ENCODE results near the gene AEBP1.
A peak's percentile ranks its signal among the peaks of the same experiment; 100 is the strongest.

The AEBP1 gene

DNA sequence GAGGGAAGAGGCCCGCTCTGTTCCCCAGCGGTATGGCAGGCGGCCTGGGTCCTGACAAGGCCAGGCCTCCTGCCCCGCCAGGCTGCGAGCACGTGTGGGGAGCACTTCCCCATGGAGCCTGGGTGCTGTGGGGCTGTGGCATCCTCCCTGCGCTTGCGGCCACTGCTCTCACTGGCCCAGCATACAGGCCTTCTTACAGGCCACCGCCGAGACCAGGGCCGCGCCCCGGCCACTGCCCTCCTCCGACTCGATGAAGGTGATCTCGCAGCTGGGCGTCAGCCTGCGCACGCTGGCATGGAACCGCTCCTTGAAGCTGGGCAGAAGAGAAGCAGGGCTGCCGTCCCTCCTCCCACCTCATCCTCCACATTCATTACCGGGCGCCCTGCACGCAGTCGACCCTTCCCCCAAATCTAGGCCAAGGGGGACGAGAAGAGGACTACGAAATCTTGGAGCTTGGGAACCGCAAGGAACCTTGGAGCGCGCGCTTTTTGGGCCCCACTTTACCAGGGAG is 40.9 kb downstream of the AEBP1 start:
- no peak overlapping the region for H3K4me3 ChIP-seq (replicated peaks in 1 of 2; ENCODE audit: low read depth in 2 of 2, low read length in 2 of 2)
- TF ChIP-seq, protein P1, sequence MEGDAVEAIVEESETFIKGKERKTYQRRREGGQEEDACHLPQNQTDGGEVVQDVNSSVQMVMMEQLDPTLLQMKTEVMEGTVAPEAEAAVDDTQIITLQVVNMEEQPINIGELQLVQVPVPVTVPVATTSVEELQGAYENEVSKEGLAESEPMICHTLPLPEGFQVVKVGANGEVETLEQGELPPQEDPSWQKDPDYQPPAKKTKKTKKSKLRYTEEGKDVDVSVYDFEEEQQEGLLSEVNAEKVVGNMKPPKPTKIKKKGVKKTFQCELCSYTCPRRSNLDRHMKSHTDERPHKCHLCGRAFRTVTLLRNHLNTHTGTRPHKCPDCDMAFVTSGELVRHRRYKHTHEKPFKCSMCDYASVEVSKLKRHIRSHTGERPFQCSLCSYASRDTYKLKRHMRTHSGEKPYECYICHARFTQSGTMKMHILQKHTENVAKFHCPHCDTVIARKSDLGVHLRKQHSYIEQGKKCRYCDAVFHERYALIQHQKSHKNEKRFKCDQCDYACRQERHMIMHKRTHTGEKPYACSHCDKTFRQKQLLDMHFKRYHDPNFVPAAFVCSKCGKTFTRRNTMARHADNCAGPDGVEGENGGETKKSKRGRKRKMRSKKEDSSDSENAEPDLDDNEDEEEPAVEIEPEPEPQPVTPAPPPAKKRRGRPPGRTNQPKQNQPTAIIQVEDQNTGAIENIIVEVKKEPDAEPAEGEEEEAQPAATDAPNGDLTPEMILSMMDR (IDR thresholded peaks at IDR 0.05; ENCODE audit: low read depth, low read length): no peak
- no peak for DNase-seq (ENCODE audit: low read depth in 2 of 2)

DNA sequence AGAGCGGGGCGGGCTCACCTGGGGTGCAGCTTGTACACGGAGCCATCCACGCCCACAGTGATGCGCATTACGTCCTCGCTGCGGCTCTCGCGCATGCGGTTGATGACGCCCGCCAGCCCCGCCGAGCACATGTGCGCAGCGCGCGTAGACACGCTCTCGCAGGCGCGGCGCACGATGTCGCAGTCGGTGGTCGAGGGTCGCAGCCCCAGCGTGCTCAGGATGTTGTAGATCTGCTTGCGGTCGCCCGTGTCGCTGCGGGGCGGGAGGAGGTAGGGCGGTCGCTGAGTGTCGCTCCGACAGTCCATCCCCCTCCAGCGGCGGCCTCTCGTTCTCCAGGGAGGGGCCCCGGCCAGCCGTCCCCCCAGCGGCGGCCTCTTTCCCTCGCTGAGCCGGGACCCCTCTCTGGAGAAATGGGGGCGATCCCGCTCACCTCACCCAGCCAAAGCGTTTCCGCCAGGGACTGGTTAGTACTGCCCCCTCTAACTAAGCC is 41.4 kb downstream of the AEBP1 start:
- H3K4me3 ChIP-seq (replicated peaks in 1 of 2; ENCODE audit: low read depth in 2 of 2, low read length in 2 of 2): peak overlapping the region; percentile 38 to 45
- TF ChIP-seq, protein P1 (IDR thresholded peaks at IDR 0.05; ENCODE audit: low read depth, low read length): no peak
- no peak for DNase-seq (ENCODE audit: low read depth in 2 of 2)

DNA sequence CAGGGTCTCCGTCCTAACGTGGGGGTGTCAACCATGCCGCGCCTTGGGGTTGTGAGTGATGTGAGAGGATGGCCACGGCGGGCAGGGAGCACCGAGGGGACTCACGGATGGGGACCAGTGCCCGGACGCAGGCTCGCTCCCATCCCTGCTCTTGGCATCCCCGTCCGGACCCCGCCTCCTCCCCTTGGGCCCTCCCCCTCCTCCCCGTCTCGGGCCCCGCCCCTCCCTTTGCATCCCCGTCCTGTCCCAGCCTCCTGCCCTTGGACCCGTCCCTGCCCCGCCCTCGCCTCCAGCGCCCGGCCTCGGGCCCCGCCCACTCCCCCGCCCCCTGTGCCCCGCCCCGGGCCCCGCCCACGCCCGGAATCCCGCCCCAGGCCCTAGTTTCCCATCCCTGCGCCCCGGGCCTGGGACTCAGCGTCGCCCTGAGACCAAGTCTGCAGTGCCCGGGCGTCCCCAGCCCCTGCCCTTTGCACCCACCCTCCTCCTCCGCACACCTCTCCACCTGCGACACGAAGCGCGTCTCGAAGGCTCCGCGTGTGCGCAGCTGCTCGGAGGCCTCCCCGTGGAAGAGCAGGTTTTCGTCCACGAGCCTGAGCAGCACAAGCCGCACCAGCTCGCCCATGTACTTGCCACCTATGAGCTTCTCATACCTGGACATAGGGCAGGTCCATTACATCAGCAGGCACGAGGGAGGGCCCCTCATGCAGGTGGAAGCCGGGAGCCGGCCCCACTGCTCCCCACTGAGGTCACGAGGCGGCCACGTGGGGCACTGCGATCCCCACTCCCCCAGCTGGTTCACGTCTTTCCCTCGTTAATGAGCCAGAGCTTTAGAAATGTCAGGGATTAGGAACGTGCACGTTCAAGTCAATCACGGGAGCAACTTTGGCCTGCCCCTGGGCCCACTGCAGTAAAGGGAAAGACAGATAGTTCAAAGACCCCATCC is 42.1 kb downstream of the AEBP1 start:
- TF ChIP-seq, protein P1 (IDR thresholded peaks at IDR 0.05; ENCODE audit: low read depth, low read length): no peak
- H3K4me3 ChIP-seq (replicated peaks in 1 of 2; ENCODE audit: low read depth in 2 of 2, low read length in 2 of 2): peak overlapping the region; percentile 38 to 45
- DNase-seq (ENCODE audit: low read depth in 2 of 2): peak; percentile 49 to 75

DNA sequence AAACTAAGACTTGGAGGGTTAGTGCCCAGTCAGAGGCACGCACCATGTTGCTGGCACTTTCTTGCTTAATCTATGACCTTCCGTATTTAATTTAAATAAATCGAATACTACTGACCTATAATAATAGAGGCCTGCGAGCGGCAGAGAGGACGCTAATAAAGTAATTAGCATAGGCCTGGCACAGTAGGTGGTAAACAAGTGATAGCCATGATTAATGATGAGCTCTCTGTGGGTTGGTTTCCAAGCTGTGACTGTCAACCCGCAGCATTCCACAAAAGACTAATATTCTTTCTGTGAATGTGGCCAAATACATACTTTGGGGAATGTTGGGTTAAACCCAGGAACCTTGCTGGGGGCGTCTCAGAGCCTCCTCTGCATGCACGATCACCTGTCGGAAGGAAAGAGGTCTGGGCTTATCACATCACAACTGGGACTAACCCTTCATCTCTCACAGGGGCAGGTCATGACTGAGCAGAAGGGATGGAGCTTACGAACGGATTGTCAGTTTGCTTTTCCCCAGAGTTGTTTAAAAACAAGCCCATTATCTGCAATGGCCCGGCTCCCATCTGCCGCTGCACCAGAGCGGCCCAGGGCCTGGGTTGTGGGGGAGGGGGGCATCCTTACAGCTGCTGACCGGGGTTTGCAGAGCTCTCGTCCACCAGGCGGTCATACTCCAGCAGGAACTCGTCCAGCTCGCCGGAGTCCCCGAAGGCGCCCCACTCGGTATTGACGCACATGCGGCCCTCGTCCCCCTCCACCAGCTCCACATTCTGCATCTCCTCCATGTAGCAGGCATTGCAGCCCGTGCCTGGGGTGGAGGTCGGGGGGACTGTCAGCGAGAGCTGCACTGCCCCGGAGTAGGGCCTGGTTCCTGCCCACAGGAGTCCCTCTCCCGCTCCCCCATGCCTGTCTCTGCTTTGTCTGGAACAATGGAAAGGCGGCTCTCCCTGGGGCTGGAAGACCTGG is 43.2 kb downstream of the AEBP1 start:
- DNase-seq (ENCODE audit: low read depth in 2 of 2): no peak
- H3K4me3 ChIP-seq (replicated peaks in 1 of 2; ENCODE audit: low read depth in 2 of 2, low read length in 2 of 2): no peak overlapping the region
- TF ChIP-seq, protein P1 (IDR thresholded peaks at IDR 0.05; ENCODE audit: low read depth, low read length): no peak

DNA sequence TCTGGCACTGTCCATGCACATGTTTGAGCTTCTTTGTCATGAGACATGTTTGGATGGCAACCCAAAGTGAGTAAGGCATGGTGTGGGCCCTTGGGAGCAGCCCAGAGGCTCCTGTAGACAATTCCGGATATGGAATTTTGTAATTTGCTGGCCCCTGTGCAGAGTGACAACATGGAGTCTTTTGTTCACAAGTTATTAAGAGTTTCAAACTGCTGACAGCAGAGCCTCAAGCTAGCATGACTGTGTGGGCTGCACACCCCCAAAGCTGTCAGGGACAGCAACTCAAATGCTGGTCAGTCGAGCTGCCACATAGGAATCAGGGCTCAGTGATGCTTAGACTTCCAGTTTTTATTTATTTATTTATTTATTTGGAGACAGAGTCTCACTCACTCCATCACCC is 44.0 kb downstream of the AEBP1 start:
- peak in 1 of 2 donors; percentile 41 for DNase-seq (ENCODE audit: low read depth in 2 of 2)
- TF ChIP-seq, protein P1 (IDR thresholded peaks at IDR 0.05; ENCODE audit: low read depth, low read length): no peak
- H3K4me3 ChIP-seq (replicated peaks in 1 of 2; ENCODE audit: low read depth in 2 of 2, low read length in 2 of 2): no peak overlapping the region

DNA sequence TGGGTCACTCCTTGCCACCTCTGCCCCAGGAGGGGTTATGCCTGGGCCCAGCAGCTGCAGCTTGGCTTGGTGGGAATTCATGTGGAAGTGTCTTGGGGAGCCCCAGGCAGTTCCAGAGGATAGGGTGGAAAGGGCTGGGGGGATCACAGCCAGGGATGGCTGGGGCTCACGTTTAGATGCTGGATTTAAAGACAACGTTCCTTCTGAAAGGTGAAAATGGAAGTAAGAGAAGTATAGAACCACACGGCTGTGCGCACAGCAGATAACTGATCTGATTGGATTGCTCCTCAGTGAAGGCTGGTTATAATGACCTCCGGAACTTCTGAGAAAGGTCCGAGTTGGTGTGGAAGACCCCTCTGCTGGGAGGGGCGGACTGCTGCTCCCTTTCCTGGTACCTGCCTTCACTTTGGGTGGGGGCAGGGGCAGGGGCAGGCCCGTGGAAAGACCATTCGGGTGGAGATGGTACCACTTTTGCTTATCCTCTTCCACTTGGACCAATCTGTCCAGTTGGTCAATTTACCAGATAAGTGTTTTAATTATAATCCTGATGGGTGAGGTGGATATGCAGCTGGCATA is 44.9 kb downstream of the AEBP1 start:
- TF ChIP-seq, protein P1 (IDR thresholded peaks at IDR 0.05; ENCODE audit: low read depth, low read length): no peak
- DNase-seq (ENCODE audit: low read depth in 2 of 2): no peak

More for the DNA sequence above, 44.9 kb downstream of the AEBP1 start:
- H3K4me3 ChIP-seq (replicated peaks in 1 of 2; ENCODE audit: low read depth in 2 of 2, low read length in 2 of 2): no peak overlapping the region

Data from cardiac fibroblast (primary cell).